Fibroblast of villous mesenchyme (primary cell): ENCODE data around the gene MYO15A. TPM values are rescaled to one million over a fixed set of nuclear protein-coding genes. Genes with fewer than 3 reads are reported as not detected.

ENCODE experiments used
- DNase-seq: peaks from one replicate; pipeline ENCODE4 v3.0.0-alpha.2; 2010; ENCODE audit warnings: low read depth
- H3K4me3 ChIP-seq: 2 replicates; pipeline ENCODE4 v1.5.1; 2011; ENCODE audit warnings: low read depth, mild to moderate bottlenecking, low read length
- total RNA-seq: library from RNA; depleted of rRNA; stranded (reverse); fragments of >200 nt; gene quantifications from 2 replicates; pipeline ENCODE4 v1.2.3, GENCODE V29; 2012
- TF ChIP-seq, protein P1 (sequence below): IDR thresholded peaks from 2 replicates; pipeline ENCODE4 v1.5.1; 2012; ENCODE audit warnings: low read depth, mild to moderate bottlenecking, low read length; ENCODE audit not compliant: insufficient read depth

The MYO15A gene
- total RNA-seq, 1 donor, result 0.43 TPM

DNA sequence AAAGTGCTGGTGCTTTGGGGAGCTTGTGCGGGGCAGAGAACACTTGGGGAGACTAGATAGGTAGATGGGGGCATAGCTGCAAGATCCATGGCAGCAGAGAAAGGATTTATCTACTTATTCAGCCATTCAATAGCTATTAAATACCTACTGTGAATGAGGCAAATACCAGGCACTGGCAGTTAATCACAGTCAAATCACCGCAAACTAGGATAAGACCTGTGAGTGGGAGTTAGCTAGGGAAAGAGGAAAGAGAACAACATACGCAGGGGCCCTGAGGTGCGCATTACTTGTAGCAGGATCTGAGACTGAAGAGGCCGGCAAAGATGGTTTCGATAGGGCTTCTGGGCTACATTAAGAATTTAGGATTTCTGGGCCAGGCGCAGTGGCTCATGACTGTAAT, 71.2 kb downstream of the MYO15A start:
- DNase-seq, result no peak
- no peak overlapping the region for H3K4me3 ChIP-seq
- TF ChIP-seq, protein P1, sequence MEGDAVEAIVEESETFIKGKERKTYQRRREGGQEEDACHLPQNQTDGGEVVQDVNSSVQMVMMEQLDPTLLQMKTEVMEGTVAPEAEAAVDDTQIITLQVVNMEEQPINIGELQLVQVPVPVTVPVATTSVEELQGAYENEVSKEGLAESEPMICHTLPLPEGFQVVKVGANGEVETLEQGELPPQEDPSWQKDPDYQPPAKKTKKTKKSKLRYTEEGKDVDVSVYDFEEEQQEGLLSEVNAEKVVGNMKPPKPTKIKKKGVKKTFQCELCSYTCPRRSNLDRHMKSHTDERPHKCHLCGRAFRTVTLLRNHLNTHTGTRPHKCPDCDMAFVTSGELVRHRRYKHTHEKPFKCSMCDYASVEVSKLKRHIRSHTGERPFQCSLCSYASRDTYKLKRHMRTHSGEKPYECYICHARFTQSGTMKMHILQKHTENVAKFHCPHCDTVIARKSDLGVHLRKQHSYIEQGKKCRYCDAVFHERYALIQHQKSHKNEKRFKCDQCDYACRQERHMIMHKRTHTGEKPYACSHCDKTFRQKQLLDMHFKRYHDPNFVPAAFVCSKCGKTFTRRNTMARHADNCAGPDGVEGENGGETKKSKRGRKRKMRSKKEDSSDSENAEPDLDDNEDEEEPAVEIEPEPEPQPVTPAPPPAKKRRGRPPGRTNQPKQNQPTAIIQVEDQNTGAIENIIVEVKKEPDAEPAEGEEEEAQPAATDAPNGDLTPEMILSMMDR, result no peak

DNA sequence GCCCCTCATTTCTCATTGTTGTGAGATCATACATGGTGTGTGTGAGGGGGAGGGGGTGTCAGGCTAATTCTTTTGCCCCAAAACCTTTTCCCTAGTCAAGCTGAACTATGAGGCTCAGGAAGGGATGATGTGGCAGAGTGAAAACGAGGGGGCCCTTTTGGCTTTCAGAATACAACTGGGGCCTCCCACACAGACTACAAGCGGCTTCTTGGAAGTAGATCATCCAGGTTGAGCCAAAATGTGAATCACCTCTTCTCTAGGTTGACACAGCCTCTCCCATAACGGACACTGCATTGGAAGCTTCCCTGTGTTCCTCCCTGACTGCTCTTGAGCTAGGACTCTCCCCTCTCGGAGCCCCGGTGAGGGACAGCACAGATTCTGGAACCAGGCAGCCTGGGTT, 72.8 kb downstream of the MYO15A start:
- H3K4me3 ChIP-seq, result no peak overlapping the region
- DNase-seq, result no peak
- TF ChIP-seq, protein P1, result no peak

DNA sequence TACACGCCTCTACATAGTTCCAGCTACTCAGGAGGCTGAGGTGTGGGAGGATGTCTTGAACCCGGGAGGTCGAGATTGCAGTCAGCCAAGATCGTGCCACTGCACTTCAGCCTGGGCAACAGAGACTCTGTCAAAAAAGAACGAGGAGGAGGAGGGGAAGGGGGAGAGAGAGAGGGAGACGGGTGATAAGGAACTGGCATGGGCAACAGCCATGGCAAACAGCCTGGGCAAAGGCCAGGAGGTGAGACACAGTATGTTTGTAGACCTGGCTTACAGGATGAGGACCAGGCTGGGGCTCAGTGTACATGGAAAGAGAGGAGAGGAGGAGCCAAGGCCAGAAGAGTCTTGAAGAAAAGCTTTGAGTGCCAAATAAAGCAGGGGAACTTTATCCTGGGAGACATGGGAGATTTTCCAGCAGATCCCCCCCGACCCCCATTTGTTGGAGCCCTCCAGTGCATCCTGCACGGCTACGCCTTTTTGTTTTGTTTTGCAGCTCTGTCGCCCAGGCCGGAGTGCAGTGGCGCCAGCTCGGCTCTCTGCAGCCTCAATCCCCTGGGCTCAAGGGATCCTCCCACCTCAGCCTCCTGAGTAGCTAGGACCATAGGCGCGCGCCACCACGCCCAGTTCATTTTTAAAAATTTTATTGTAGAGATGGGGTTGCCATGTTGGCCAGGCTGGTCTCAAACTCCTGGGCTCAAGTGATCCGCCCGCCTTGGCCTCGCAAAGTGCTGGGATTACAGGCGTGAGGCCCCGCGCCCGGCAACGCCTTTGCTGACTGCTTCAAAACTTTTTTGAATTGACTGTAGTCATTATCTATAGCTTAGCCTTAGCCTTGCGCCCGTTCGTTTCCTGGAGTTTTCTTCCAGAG, 73.8 kb downstream of the MYO15A start:
- TF ChIP-seq, protein P1, result no peak
- DNase-seq, result no peak
- peak overlapping the region; percentile 81 for H3K4me3 ChIP-seq

DNA sequence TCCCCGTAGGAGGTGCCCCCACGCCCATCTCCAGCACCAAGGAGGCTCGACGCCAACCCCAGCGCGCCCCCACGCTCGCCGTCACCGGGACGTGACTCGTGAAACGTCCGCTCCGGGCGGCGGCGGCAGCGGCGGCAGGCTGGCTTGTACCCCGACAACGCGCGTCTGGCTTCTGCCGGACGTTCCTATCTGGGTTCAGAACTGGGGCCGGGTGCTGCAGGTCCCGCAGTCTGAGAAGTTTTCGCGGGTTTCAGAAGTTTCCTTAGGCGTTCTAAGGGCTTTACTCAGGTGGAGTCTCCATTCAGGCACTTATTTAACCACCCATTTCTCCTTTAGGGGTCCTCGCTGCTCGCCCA, 74.4 kb downstream of the MYO15A start:
- peak overlapping the region; percentile 81 for H3K4me3 ChIP-seq
- peak; percentile 89 for DNase-seq
- TF ChIP-seq, protein P1, result no peak

DNA sequence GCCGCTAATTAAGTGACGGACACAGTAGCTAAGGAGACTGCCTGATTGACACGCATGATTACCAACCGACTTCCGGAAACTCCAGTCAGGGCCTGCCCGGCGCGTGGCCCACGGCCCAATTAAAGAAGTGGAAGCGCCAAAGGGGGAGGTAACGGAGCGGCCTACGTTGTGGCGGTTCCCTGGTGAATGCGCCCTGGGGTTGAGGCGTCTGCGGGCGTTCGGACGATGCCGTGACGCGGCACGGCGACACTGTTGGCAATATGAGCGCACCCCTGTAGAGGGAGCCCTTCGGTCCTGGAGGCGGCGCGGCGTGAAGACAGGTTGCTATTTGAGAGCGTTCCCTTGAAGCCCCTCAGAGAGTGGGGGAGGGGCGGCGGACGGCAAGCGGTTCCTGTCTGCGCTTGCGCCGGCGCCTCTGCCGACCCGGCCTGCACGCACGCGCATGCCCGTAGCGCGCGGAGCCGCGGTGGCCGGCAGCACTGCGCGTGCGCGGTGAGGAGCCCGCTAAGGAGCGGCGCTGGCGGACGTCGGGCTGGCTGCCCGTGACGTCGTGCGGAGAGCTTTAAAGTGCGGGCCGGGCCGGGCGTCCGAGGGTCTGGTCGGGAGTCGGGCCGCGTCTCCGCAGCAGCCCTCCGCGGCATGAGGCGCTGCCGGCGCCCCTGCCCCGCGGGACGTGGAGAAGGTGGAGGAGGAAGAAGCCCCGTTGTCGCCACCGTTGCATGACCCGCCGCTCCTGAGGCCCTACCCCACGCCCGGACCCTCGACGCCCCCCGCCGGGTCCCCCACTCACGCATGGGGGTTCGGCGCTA, 75.0 kb downstream of the MYO15A start, which contains the start of gene ALKBH5:
ALKBH5 (plus strand) TSS at position 495 of the 809 bp plus-strand sequence. CDS start 416 bp downstream, outside the sequence.
- DNase-seq, result peak; percentile 100
- H3K4me3 ChIP-seq, result peak within 1 kb of the TSS; percentile 81
- TF ChIP-seq, protein P1, result peak; percentile 24

DNA sequence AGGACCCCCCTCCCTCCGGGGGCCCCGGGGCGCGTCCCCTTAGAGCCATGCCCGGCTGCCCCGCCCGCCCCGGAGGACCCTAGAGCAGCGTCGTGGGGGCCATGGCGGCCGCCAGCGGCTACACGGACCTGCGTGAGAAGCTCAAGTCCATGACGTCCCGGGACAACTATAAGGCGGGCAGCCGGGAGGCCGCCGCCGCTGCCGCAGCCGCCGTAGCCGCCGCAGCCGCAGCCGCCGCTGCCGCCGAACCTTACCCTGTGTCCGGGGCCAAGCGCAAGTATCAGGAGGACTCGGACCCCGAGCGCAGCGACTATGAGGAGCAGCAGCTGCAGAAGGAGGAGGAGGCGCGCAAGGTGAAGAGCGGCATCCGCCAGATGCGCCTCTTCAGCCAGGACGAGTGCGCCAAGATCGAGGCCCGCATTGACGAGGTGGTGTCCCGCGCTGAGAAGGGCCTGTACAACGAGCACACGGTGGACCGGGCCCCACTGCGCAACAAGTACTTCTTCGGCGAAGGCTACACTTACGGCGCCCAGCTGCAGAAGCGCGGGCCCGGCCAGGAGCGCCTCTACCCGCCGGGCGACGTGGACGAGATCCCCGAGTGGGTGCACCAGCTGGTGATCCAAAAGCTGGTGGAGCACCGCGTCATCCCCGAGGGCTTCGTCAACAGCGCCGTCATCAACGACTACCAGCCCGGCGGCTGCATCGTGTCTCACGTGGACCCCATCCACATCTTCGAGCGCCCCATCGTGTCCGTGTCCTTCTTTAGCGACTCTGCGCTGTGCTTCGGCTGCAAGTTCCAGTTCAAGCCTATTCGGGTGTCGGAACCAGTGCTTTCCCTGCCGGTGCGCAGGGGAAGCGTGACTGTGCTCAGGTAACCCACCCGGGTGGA, 75.8 kb downstream of the MYO15A start:
- TF ChIP-seq, protein P1, result no peak
- DNase-seq, result peak; percentile 51
- peak overlapping the region; percentile 81 for H3K4me3 ChIP-seq
